Loucy (cell line): Measurements from ENCODE around the gene RPS6KA4.

ENCODE experiments used
- H2AFZ ChIP-seq: fragments of 200-600 bp; sonication (generic); 2 replicates; pipeline ENCODE4 v1.6.0; 2016; ENCODE audit warnings: antibody characterized with exemption, mild to moderate bottlenecking, low read length, moderate library complexity
- H3F3A ChIP-seq: fragments of 200-600 bp; 2 replicates; pipeline ENCODE4 v1.6.0; 2016; ENCODE audit warnings: antibody characterized with exemption, low read depth, mild to moderate bottlenecking
- H3K27me3 ChIP-seq: fragments of 200-600 bp; sonication (generic); 2 replicates; pipeline ENCODE4 v1.6.1; 2014; ENCODE audit warnings: low read length, mild to moderate bottlenecking; ENCODE audit not compliant: insufficient read depth, poor library complexity, severe bottlenecking
- H3K36me3 ChIP-seq: fragments of 200-600 bp; sonication (generic); 2 replicates; pipeline ENCODE4 v1.6.1; 2016; ENCODE audit warnings: low read length; ENCODE audit not compliant: insufficient read depth
- H3K4me1 ChIP-seq: fragments of 200-600 bp; sonication (generic); 2 replicates; pipeline ENCODE4 v1.5.1; 2014; ENCODE audit warnings: low read length, mild to moderate bottlenecking; ENCODE audit not compliant: insufficient read depth, poor library complexity, severe bottlenecking
- H3K4me2 ChIP-seq: fragments of 200-600 bp; sonication (generic); 2 replicates; pipeline ENCODE4 v1.6.0; 2014; ENCODE audit warnings: antibody characterized with exemption, low read length, low read depth, mild to moderate bottlenecking; ENCODE audit not compliant: poor library complexity, severe bottlenecking
- H3K4me3 ChIP-seq: fragments of 200-600 bp; sonication (generic); 2 replicates; pipeline ENCODE4 v1.5.1; 2014; ENCODE audit warnings: low read length, mild to moderate bottlenecking, mixed read lengths; ENCODE audit not compliant: poor library complexity, severe bottlenecking
- H3K79me2 ChIP-seq: fragments of 200-600 bp; sonication (generic); 2 replicates; pipeline ENCODE4 v1.6.1; 2014; ENCODE audit warnings: low read length; ENCODE audit not compliant: insufficient read depth
- H3K9ac ChIP-seq: fragments of 200-600 bp; sonication (generic); 2 replicates; pipeline ENCODE4 v1.6.0; 2014; ENCODE audit warnings: mild to moderate bottlenecking, low read depth, low read length, moderate library complexity; ENCODE audit not compliant: poor library complexity, severe bottlenecking
- H3K9me2 ChIP-seq: fragments of 200-600 bp; sonication (generic); replicated peaks from 2 replicates; pipeline ENCODE4 v1.6.1; 2016; ENCODE audit warnings: low read depth, low read length, mixed read lengths
- H3K9me3 ChIP-seq: fragments of 200-600 bp; sonication (generic); 2 replicates; pipeline ENCODE4 v1.6.1; 2014; ENCODE audit warnings: mild to moderate bottlenecking, antibody characterized with exemption, low read length, low read depth; ENCODE audit not compliant: insufficient read depth
- H4K20me1 ChIP-seq: fragments of 200-600 bp; sonication (generic); 2 replicates; pipeline ENCODE4 v1.6.0; 2014; ENCODE audit warnings: antibody characterized with exemption, low read length, mild to moderate bottlenecking; ENCODE audit not compliant: insufficient read depth, poor library complexity, severe bottlenecking
- CTCF ChIP-seq: fragments of 200-600 bp; sonication (generic); conservative IDR thresholded peaks from 2 replicates; pipeline ENCODE4 v1.5.1; 2014; ENCODE audit warnings: mild to moderate bottlenecking, antibody characterized with exemption, low read length
- EZH2phosphoT487 ChIP-seq: fragments of 200-600 bp; IDR thresholded peaks from 2 replicates; pipeline ENCODE4 v1.6.1; 2018; ENCODE audit warnings: antibody characterized with exemption, mild to moderate bottlenecking, moderate library complexity, borderline replicate concordance

RPS6KA4 gene

GRCh38 chr11:64355078-64355940 lies 3.7 kb upstream of the RPS6KA4 start:
- H2AFZ ChIP-seq, result no peak overlapping the region
- no peak overlapping the region for H3K4me2 ChIP-seq
- peaks cover 5% of the 10 kb centered on the region for H4K20me1 ChIP-seq
- H3K27me3 ChIP-seq, result no peaks in the 10 kb centered on the region
- H3K79me2 ChIP-seq, result peaks cover 17% of the 10 kb centered on the region; the same call in 1 of the 2 replicates
- no peaks in the 10 kb centered on the region for H3F3A ChIP-seq
- no peak overlapping the region for H3K4me3 ChIP-seq
- H3K9me3 ChIP-seq, result no peaks in the 10 kb centered on the region
- no peaks in the 10 kb centered on the region for H3K36me3 ChIP-seq
- TF ChIP-seq EZH2phosphoT487 (no peak), CTCF (peak; percentile 45)
- no peak overlapping the region for H3K9ac ChIP-seq
- peaks cover 21% of the 10 kb centered on the region for H3K4me1 ChIP-seq
- H3K9me2 ChIP-seq, result no peaks in the 10 kb centered on the region

GRCh38 chr11:64356498-64357411 lies 2.2 kb upstream of the RPS6KA4 start:
- no peak overlapping the region for H3K9ac ChIP-seq
- no peak overlapping the region for H3K4me2 ChIP-seq

More at GRCh38 chr11:64356498-64357411, 2.2 kb upstream of the RPS6KA4 start:
- no peaks in the 10 kb centered on the region for H3K9me3 ChIP-seq
- no peaks in the 10 kb centered on the region for H3K9me2 ChIP-seq
- H3K4me3 ChIP-seq, result no peak overlapping the region
- peaks cover 6% of the 10 kb centered on the region; the same call in 1 of the 2 replicates for H3K36me3 ChIP-seq
- H4K20me1 ChIP-seq, result peaks cover 5% of the 10 kb centered on the region
- H3K79me2 ChIP-seq, result peaks cover 18% of the 10 kb centered on the region; the same call in 1 of the 2 replicates
- no peaks in the 10 kb centered on the region for H3F3A ChIP-seq
- no peaks in the 10 kb centered on the region for H3K27me3 ChIP-seq
- H3K4me1 ChIP-seq, result peaks cover 29% of the 10 kb centered on the region
- H2AFZ ChIP-seq, result no peak overlapping the region
- peak; percentile 76 for TF ChIP-seq CTCF
- TF ChIP-seq EZH2phosphoT487, result no peak
